Tibial nerve (tissue), 3 donors: Measurements from ENCODE around the gene MAPKAP1.

Source experiments
- POLR2A ChIP-seq, 2 donors: fragments of 450-650 bp; IDR thresholded peaks; one replicate each; pipeline ENCODE4 v1.6.1; 2017; ENCODE audit warnings: antibody characterized with exemption in 2 of 2, mild to moderate bottlenecking in 2 of 2, moderate library complexity in 2 of 2
- TF ChIP-seq, protein P1 (sequence below), 5 experiments: fragments of 200-600 bp in 3 of 5; fragments of 450-650 bp in 2 of 5; sonication (generic) in 3 of 5; IDR thresholded peaks; one replicate each; pipeline ENCODE4 v1.5.1; 2016 to 2019; ENCODE audit warnings: antibody characterized with exemption in 5 of 5, mild to moderate bottlenecking in 3 of 5, moderate library complexity in 2 of 5

DNA sequence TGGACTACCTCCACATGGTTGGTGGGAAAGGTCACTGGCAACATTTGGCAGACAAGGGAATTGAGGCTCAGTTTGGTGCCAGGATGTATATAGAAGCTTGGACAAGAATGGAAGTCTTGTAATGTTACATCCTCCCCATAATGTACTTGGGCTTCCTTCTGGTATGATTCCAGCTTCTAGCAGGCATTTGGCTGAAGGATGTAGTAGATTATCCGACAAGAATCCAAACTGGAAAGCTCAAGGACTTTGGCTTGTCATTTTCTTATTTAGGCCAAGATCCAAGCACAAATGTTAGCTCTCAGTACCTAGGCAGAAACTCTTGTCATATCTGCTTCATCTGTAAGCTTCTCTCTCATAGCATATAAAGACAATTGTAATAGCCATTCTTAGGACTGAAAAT lies 209.1 kb downstream of the MAPKAP1 start:
- TF ChIP-seq POLR2A (IDR thresholded peaks at IDR 0.05) = no peak
- TF ChIP-seq, protein P1, sequence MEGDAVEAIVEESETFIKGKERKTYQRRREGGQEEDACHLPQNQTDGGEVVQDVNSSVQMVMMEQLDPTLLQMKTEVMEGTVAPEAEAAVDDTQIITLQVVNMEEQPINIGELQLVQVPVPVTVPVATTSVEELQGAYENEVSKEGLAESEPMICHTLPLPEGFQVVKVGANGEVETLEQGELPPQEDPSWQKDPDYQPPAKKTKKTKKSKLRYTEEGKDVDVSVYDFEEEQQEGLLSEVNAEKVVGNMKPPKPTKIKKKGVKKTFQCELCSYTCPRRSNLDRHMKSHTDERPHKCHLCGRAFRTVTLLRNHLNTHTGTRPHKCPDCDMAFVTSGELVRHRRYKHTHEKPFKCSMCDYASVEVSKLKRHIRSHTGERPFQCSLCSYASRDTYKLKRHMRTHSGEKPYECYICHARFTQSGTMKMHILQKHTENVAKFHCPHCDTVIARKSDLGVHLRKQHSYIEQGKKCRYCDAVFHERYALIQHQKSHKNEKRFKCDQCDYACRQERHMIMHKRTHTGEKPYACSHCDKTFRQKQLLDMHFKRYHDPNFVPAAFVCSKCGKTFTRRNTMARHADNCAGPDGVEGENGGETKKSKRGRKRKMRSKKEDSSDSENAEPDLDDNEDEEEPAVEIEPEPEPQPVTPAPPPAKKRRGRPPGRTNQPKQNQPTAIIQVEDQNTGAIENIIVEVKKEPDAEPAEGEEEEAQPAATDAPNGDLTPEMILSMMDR (IDR thresholded peaks at IDR 0.05) = no peak
